Measurements from ENCODE around the gene TM9SF1.

TM9SF1 gene

DNA sequence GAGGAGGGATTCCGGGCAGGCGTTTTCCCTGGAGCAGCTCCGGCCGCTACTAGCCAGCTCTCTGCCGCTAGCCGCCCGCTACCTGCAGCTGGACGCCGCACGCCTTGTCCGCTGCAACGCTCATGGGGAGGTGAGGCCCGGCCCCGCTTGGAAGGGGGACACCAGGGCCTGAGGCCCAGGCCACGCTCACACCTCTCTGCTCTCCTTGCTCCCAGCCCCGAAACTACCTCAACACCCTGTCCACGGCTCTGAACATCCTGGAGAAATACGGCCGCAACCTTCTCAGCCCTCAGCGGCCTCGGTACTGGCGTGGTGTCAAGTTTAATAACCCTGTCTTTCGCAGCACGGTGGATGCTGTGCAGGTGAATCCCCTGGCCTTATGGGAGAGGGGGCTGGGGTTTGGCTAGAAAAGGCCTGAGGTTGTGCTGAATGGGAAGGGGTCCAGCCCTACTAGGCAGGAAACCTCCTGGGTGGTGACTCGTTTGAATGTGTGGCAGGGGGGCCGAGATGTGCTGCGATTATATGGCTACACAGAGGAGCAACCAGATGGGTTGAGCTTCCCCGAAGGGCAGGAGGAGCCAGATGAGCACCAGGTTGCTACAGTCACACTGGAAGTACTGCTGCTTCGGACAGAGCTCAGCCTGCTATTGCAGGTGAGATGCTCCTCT, 47.3 kb downstream of the TM9SF1 start:
- no peak for DNase-seq

DNA sequence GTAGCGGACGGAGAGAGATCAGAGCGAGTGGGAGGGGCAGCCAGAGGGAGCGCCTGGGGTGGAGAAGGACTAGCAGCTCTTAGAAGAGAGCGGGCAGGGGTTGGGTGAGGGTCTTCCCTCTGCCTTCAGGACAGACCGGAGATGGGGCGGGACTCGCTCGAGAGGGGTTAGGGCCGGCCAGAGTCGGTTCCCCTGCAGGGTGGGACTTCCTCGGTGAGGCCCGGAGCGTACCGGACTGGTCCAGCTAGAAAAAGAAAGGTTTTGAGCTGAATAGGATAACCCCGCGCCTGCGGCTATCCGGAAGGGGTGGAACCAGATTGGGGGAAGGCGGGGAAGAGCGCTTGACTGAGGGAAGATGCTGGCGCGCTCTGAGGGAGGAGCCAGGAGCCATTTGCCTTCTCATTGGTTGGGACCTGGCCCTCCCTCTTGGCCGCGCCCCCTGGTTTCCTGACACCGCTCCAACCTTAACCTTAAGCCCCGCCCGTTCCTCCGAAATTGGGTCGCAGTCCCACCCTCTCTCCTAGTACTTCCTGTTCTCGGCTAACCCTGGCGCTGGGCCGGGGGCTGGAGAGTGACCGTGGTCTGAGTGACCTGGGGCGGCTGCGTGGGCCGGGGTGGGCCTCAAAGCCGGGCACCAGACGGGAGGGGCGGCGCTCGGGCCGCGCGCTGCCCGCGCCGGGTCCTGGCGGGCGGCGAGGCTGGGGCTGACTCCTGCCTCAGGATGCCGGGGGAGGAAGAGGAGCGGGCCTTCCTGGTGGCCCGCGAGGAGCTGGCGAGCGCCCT, 48.1 kb downstream of the TM9SF1 start, which contains the start of gene RNF31:
Gene RNF31, plus strand, starts transcription at position 521 of the 783 bp plus-strand sequence. Its CDS starts 201 bp downstream, at position 722.
- peak; percentile 99 for DNase-seq

DNA sequence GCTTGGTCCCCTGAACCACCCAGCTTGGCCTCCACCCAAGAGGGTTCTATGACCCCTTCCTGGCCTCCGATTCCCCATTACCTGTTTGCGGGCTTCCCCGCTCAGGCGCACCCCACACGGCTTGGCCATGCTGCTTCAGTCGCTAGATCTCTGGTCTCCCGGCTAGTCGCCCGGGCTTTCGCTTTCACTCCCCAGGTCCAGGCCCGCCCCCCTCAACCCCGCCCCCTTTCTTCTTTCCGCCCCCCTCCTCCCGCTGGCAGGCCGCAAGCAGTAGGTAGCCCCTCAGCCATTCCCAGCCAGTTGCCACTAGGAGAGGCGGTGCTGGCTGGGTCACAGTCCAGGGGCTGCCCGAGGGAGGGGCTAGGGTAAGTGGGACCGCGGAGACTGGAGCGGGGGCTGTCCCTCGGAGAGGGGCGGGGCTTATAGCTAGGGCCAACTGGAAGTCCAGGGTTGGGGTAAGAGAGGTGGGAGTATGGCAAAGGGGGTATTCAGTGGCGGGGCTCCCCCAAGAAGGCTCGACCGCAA, 48.7 kb downstream of the TM9SF1 start, which contains the start of gene PSME2:
Gene PSME2, minus strand, starts transcription at position 158 of the 525 bp plus-strand sequence. Its CDS starts 29 bp downstream, at position 129.
- DNase-seq = peak; percentile 97

DNA sequence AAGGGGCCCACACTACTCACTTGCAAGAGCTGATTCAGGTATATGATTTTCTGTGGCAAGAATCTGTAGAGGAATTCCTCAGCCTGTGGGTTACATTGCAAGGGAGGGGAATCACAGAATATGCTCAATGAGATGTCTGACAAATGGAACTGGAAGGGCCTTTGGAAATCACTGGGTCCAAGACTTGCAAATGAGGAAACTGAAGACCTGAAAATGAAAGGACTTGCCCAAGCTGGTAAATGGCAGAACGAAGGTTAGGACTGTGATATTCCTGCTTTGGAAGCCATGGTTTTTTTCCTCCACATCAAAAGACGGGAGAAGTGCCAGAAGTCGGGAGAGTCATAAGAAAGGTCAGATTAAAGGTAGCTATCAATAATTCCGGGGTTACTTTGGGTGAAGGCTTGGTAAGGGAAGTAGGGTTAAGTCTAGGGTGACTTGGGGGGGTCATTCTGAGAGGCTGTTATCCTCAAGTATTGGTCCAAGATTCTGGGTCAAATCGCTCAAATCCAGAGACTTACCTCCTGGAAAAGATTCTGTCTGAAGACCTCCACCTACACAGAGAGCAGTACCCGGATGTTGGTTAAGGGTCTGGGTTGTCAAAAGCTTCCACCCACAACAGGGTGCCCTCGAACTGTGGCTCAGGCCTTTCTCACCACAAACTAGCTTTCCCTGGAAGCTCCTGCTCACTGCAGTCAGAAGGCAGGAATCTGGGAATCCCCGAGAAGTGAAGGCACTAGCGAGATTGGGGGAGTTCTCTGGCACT, 49.4 kb downstream of the TM9SF1 start:
- no peak for DNase-seq

DNA sequence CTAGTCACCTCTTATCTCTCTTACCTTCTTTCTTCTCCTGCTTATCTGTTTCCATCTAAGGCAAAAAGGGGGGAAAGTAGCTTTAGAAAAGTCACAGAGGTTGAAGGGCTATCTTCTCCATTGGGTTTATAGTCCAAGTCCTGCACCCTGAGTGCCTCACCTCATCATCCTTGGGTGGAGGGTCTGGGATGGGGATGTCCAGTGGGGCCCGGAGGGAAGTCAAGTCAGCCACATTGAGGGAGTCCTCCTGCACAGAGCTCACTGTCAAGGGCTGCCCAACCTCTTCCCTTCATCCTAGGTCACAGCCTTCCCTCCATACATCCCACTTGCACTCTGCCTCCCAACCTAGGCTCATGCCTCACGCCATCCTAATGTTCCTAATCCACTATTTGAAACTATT, 50.0 kb downstream of the TM9SF1 start:
- no peak for DNase-seq

DNA sequence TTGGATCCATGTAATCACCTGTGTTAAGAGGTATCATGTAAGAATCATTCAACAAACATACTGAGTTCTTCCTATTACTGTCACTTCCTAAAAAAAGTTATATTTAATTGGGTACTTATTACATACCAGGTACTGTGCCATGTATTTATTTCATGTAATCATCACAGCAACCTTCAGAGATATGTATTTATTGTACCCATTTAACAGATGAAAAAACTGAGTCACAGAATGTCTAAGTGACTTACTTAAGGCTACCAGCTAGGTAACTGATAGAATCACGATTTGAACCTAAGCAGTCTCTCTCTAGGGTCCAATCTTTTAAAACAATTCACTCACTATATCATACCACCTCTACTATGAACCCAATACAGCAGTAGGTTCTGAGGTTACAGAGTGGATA, 50.8 kb downstream of the TM9SF1 start:
- no peak for DNase-seq

DNA sequence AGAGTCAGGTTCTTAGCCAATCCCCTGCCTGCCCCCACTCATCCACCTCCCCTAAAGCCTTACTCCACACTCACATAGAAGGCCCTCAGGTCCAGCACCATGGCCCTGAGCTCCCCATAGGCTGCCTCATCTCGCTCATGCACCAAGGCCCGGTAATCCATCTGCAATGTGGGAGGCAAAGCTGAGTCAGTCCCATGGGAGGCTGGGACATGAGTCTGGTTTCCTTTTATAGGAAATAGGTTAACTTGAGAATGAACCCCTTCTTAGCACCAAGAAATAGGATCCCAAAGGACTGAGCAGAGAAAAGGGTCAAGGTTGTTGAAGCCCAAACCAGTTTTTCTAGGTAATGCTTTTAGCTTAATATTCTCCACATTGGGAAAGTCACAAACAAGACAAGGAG, 51.7 kb downstream of the TM9SF1 start:
- no peak for DNase-seq

DNA sequence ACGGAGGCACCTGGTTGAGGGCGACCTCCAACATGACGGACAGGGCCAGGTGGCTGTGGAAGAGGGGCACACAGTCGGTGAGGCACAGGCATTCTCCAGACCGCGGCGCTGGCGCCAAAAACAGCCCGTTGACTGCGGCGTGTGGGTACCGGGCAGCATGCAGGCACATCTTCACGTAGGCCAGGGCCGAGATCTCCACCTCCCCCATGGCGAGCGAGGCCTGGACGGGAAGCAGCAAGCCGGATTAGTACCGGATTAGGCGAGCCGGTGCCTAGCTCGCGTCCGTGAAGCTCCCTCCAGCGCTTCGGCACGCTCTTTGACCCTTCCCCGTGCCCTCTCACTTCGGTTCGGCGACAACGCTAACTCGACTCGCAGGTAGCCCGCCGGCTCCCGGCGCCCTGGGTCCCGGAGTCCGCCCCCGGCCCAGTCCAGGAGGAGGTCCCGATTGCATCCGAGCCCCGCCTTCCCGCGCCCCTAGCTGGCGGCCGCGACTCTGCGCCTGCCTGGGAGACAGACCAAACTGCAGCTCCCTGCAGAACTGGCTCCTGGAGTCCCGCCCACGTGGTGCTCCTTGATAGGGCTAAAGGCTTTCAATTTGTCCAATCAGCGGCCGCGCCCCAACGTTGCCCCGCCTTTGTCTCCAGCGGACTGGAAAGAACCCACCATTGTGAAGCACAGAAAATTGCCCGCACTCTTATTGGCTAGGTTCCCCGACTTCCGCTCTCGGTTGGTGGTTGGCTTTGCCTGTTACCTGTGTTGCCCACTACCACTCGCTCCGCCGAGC, 54.0 kb downstream of the TM9SF1 start, which contains the start of gene EMC9:
Gene EMC9, minus strand, starts transcription at position 495 of the 784 bp plus-strand sequence. Its CDS starts 287 bp downstream, at position 208.
- peak; percentile 100 for DNase-seq

DNA sequence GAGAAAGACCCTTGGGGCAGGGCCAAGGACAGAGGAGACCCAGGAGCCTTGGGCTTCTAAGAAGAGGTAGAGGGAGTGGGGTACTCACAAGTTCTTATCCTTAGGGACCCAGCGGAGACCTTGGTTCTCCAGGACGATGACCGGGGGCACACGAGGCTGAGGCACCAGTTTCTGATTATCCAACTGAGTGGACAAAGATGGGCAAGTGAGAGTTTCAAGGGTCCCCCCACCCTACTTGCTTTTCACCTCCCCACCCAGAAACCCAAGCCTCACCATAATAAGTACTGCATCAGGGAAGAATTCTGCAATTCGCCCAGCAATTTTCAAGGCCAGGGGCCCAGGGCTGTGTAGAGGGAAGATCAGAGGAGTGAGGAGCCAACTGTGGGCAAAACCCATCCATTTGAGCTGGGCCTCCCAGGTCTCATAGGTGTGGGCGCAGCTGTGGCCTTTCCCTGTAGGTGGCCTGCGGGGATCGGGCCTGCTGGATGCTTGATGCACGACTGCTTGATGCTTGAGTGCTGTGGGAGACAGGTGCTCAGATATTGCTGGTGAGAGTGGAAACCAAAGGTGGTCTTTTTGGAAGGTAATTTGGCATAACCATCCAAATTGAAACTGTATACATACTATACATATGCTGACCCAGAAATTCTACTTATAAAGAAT, 55.8 kb downstream of the TM9SF1 start:
- DNase-seq = peak; percentile 49

All from activated CD4-positive, alpha-beta T cell treated with anti-CD3 and anti-CD28 coated beads, Interleukin-2, Interleukin-6, amounts not matched to agents 100 ng/mL and 50 ng/mL, durations not matched to agents 16 hours and 8 hours (primary cell).